CD8-positive, alpha-beta memory T cell (primary cell): Measurements from ENCODE around the gene PKP4. TPM values are rescaled to one million over a fixed set of nuclear protein-coding genes. Genes with fewer than 3 reads are reported as not detected.
"Not testable (repeated sequence)": the region's sequence is repeated elsewhere in the genome, so short reads cannot be mapped to it uniquely, and the experiment has no call there.

Experiments
- CTCF ChIA-PET: fragments of 350-600 bp; sonication (Branson Sonifier 250); formaldehyde crosslinking; loops from one replicate; lab custom pipeline; 2021; ENCODE audit warnings: antibody characterized with exemption; lab: Charles Lee
- POLR2A ChIA-PET: fragments of 350-600 bp; sonication (Branson Sonifier 250); formaldehyde crosslinking; loops from one replicate; lab custom pipeline; 2021; ENCODE audit warnings: antibody characterized with exemption; lab: Charles Lee
- DNase-seq, 5 donors: peaks; one replicate each; pipeline versions ENCODE4 v3.0.0 to v3.0.0-alpha.2; 2020 to 2022; ENCODE audit warnings: mixed read lengths in 1 of 5
- H3K27ac ChIP-seq: one replicate; pipeline ENCODE4 v1.7.0; 2013; ENCODE audit warnings: low read depth, mild to moderate bottlenecking, low read length, moderate library complexity
- H3K27me3 ChIP-seq: 2 replicates; pipeline ENCODE4 v1.7.0; 2013; ENCODE audit warnings: low read length, mild to moderate bottlenecking; ENCODE audit not compliant: insufficient read depth, poor library complexity, severe bottlenecking
- H3K36me3 ChIP-seq: 2 replicates; pipeline ENCODE4 v1.7.0; 2013; ENCODE audit warnings: mild to moderate bottlenecking, low read length, moderate library complexity; ENCODE audit not compliant: insufficient read depth
- H3K4me1 ChIP-seq: 2 replicates; pipeline ENCODE4 v1.7.0; 2013; ENCODE audit warnings: mild to moderate bottlenecking, low read length, moderate library complexity; ENCODE audit not compliant: insufficient read depth
- H3K4me3 ChIP-seq: 2 replicates; pipeline ENCODE4 v1.7.0; 2013; ENCODE audit warnings: mild to moderate bottlenecking, low read length
- H3K9me3 ChIP-seq: 2 replicates; pipeline ENCODE4 v1.7.0; 2013; ENCODE audit warnings: mild to moderate bottlenecking, low read length
- H3K27ac Mint-ChIP-seq, 8 donors: one replicate each; pipeline ENCODE4 v1.8.0; 2020 to 2021; ENCODE audit warnings: mixed read lengths in 8 of 8, mild to moderate bottlenecking in 6 of 8, inconsistent platforms in 3 of 8, moderate library complexity in 3 of 8
- H3K27me3 Mint-ChIP-seq, 2 donors: one replicate each; pipeline ENCODE4 v1.8.0; 2020 to 2021; ENCODE audit warnings: mixed read lengths in 2 of 2, mild to moderate bottlenecking in 1 of 2, moderate library complexity in 1 of 2
- H3K36me3 Mint-ChIP-seq, 3 donors: one replicate each; pipeline ENCODE4 v1.8.0; 2020 to 2021; ENCODE audit warnings: mixed read lengths in 3 of 3, inconsistent platforms in 1 of 3, mild to moderate bottlenecking in 1 of 3
- H3K4me1 Mint-ChIP-seq, 3 donors: one replicate each; pipeline ENCODE4 v1.8.0; 2020 to 2021; ENCODE audit warnings: mixed read lengths in 3 of 3, inconsistent platforms in 1 of 3, mild to moderate bottlenecking in 1 of 3
- H3K4me3 Mint-ChIP-seq, 7 donors: one replicate each; pipeline ENCODE4 v1.8.0; 2020 to 2021; ENCODE audit warnings: mixed read lengths in 7 of 7, mild to moderate bottlenecking in 6 of 7, moderate library complexity in 4 of 7, inconsistent platforms in 2 of 7
- H3K9me3 Mint-ChIP-seq, 5 donors: one replicate each; pipeline ENCODE4 v1.8.0; 2020 to 2022; ENCODE audit warnings: mixed read lengths in 5 of 5, mild to moderate bottlenecking in 3 of 5, moderate library complexity in 2 of 5, inconsistent platforms in 1 of 5
- polyA plus RNA-seq: library from polyadenylated mRNA; unstranded; fragments of 300-500 nt; fragmentation: Illumina TruSeq; gene quantifications from one replicate; pipeline ENCODE4 v1.2.3, GENCODE V29; 2021
- total RNA-seq, 2 experiments: library from RNA; stranded (reverse); gene quantifications; one replicate each; pipeline ENCODE4 v1.2.3, GENCODE V29; 2021

Gene PKP4
- total and polyA plus RNA-seq, 3 experiments from 2014 or later = 1.5 to 32.2 (median 29.6) TPM

GRCh38 chr2:158689391-158689790 is 232.6 kb downstream of the PKP4 start:
- Histone ChIP-seq H3K27ac (no peak overlapping the region), H3K4me3 (no peak overlapping the region), H3K27me3 (no peaks in the 10 kb centered on the region), H3K9me3 (no peaks in the 10 kb centered on the region), H3K4me1 (no peaks in the 10 kb centered on the region), H3K36me3 (no peaks in the 10 kb centered on the region)
- Mint-ChIP-seq H3K27ac (no peak overlapping the region), H3K4me3 (no peak overlapping the region), H3K36me3 (no peaks in the 10 kb centered on the region), H3K9me3 (no peaks in the 10 kb centered on the region), H3K27me3 (peaks cover 10 to 14% of the 10 kb centered on the region in 2 donors), H3K4me1 (no peaks in the 10 kb centered on the region)
- POLR2A ChIA-PET = no interaction called here
- CTCF ChIA-PET = no interaction called here
- no peak for DNase-seq

- H3K4me3 ChIP-seq = no peak overlapping the region
- no peaks in the 10 kb centered on the region for H3K9me3 ChIP-seq
- H3K27me3 ChIP-seq = no peaks in the 10 kb centered on the region
- Mint-ChIP-seq H3K4me1 (no peaks in the 10 kb centered on the region), H3K4me3 (no peak overlapping the region), H3K27ac (no peak overlapping the region), H3K27me3 (peaks cover 12 to 14% of the 10 kb centered on the region in 2 donors), H3K36me3 (no peaks in the 10 kb centered on the region), H3K9me3 (no peaks in the 10 kb centered on the region)
- H3K4me1 ChIP-seq = no peaks in the 10 kb centered on the region
- ChIA-PET CTCF (no interaction called here), POLR2A (no interaction called here)
- no peak overlapping the region for H3K27ac ChIP-seq
- H3K36me3 ChIP-seq = no peaks in the 10 kb centered on the region
- DNase-seq = no peak
These were observed 234.1 kb downstream of the PKP4 start for GRCh38 chr2:158690823-158691222.

GRCh38 chr2:158691619-158692018 is 234.9 kb downstream of the PKP4 start:
- Mint-ChIP-seq H3K27ac (no peak overlapping the region), H3K27me3 (peaks cover 12 to 15% of the 10 kb centered on the region in 2 donors), H3K4me1 (no peaks in the 10 kb centered on the region), H3K4me3 (no peak overlapping the region), H3K9me3 (peaks cover 0 to 3% (median 0%) of the 10 kb centered on the region in 5 donors), H3K36me3 (no peaks in the 10 kb centered on the region)
- ChIA-PET POLR2A (no interaction called here), CTCF (no interaction called here)
- no peak for DNase-seq
- H3K27me3 ChIP-seq = no peaks in the 10 kb centered on the region
- no peak overlapping the region for H3K4me3 ChIP-seq
- no peak overlapping the region for H3K27ac ChIP-seq
- H3K36me3 ChIP-seq = no peaks in the 10 kb centered on the region
- H3K9me3 ChIP-seq = no peaks in the 10 kb centered on the region
- no peaks in the 10 kb centered on the region for H3K4me1 ChIP-seq

GRCh38 chr2:158692372-158693103 is 235.8 kb downstream of the PKP4 start:
- H3K36me3 ChIP-seq = no peaks in the 10 kb centered on the region
- no peaks in the 10 kb centered on the region for H3K27me3 ChIP-seq
- H3K4me1 ChIP-seq = no peaks in the 10 kb centered on the region
- no peak for DNase-seq
- CTCF ChIA-PET = no interaction called here
- H3K9me3 Mint-ChIP-seq = peaks cover 0 to 12% (median 0%) of the 10 kb centered on the region in 5 donors
- H3K9me3 ChIP-seq = no peaks in the 10 kb centered on the region
- POLR2A ChIA-PET = no interaction called here
- no peaks in the 10 kb centered on the region for H3K36me3 Mint-ChIP-seq
- no peak overlapping the region for H3K4me3 Mint-ChIP-seq
- no peak overlapping the region for H3K27ac ChIP-seq
- peaks cover 12 to 15% of the 10 kb centered on the region in 2 donors for H3K27me3 Mint-ChIP-seq
- H3K4me3 ChIP-seq = no peak overlapping the region
- H3K4me1 Mint-ChIP-seq = no peaks in the 10 kb centered on the region
- no peak overlapping the region for H3K27ac Mint-ChIP-seq

- no peaks in the 10 kb centered on the region for H3K27me3 ChIP-seq
- H3K4me1 ChIP-seq = no peaks in the 10 kb centered on the region
- CTCF ChIA-PET = no interaction called here
- no peaks in the 10 kb centered on the region for H3K36me3 ChIP-seq
- peaks cover 0 to 12% (median 2%) of the 10 kb centered on the region in 5 donors for H3K9me3 Mint-ChIP-seq
- no peak overlapping the region for H3K4me3 Mint-ChIP-seq
- H3K4me3 ChIP-seq = no peak overlapping the region
- H3K27me3 Mint-ChIP-seq = peaks cover 8 to 14% of the 10 kb centered on the region in 2 donors
- H3K36me3 Mint-ChIP-seq = no peaks in the 10 kb centered on the region
- H3K9me3 ChIP-seq = no peaks in the 10 kb centered on the region
- no peak overlapping the region for H3K27ac ChIP-seq
- H3K27ac Mint-ChIP-seq = no peak overlapping the region
- no peak for DNase-seq
- H3K4me1 Mint-ChIP-seq = no peaks in the 10 kb centered on the region
- POLR2A ChIA-PET = no interaction called here
These were observed 236.7 kb downstream of the PKP4 start for GRCh38 chr2:158693476-158693875.

- Mint-ChIP-seq H3K36me3 (no peaks in the 10 kb centered on the region), H3K4me3 (no peak overlapping the region), H3K9me3 (peaks cover 0 to 12% (median 2%) of the 10 kb centered on the region in 5 donors), H3K27me3 (peaks cover 8 to 9% of the 10 kb centered on the region in 2 donors), H3K4me1 (no peaks in the 10 kb centered on the region), H3K27ac (no peak overlapping the region)
- H3K4me1 ChIP-seq = no peaks in the 10 kb centered on the region
- no peaks in the 10 kb centered on the region for H3K27me3 ChIP-seq
- H3K36me3 ChIP-seq = no peaks in the 10 kb centered on the region
- POLR2A ChIA-PET = no interaction called here
- no peaks in the 10 kb centered on the region for H3K9me3 ChIP-seq
- no peak for DNase-seq
- H3K27ac ChIP-seq = no peak overlapping the region
- no peak overlapping the region for H3K4me3 ChIP-seq
- CTCF ChIA-PET = no interaction called here
These were observed 238.6 kb downstream of the PKP4 start for GRCh38 chr2:158695305-158695704.

- POLR2A ChIA-PET, H3K4me3 ChIP-seq, CTCF ChIA-PET, H3K27ac Mint-ChIP-seq, DNase-seq, H3K27me3 ChIP-seq, H3K4me3 Mint-ChIP-seq, H3K27ac ChIP-seq, H3K4me1 ChIP-seq, H3K9me3 ChIP-seq, H3K27me3 Mint-ChIP-seq, H3K4me1 Mint-ChIP-seq, H3K36me3 ChIP-seq, H3K36me3 Mint-ChIP-seq: not testable (repeated sequence)
- H3K9me3 Mint-ChIP-seq = peaks cover 0 to 12% (median 2%) of the 10 kb centered on the region in 5 donors
These were observed 239.0 kb downstream of the PKP4 start for GRCh38 chr2:158695744-158696143.

- DNase-seq = no peak
- Histone ChIP-seq H3K27me3 (no peaks in the 10 kb centered on the region), H3K4me3 (no peak overlapping the region), H3K27ac (no peak overlapping the region), H3K4me1 (no peaks in the 10 kb centered on the region), H3K36me3 (no peaks in the 10 kb centered on the region), H3K9me3 (no peaks in the 10 kb centered on the region)
- no peaks in the 10 kb centered on the region for H3K36me3 Mint-ChIP-seq
- H3K4me3 Mint-ChIP-seq = no peak overlapping the region
- peaks cover 0 to 12% (median 2%) of the 10 kb centered on the region in 5 donors for H3K9me3 Mint-ChIP-seq
- H3K27me3 Mint-ChIP-seq = peaks cover 6 to 12% of the 10 kb centered on the region in 2 donors
- no peaks in the 10 kb centered on the region for H3K4me1 Mint-ChIP-seq
- H3K27ac Mint-ChIP-seq = no peak overlapping the region
- POLR2A ChIA-PET = no interaction called here
- CTCF ChIA-PET = no interaction called here
These were observed 242.6 kb downstream of the PKP4 start for GRCh38 chr2:158699323-158699722.
